ENCODE results near the gene NDUFB2. TPM values are rescaled to one million over a fixed set of nuclear protein-coding genes. Genes with fewer than 3 reads are reported as not detected.

Gene NDUFB2
- total RNA-seq, 1 experiment from 2014 or later = 152 TPM

- no peak overlapping the region for H3K27ac Mint-ChIP-seq
- ATAC-seq (no peak), DNase-seq (ENCODE audit: low spot score) (no peak)
- no peaks in the 10 kb centered on the region for H3K9me3 Mint-ChIP-seq
- ChIA-PET POLR2A (no interaction called here), CTCF (interaction anchor here (0.5 to 0.8 kb wide), 2 partner anchors 107 to 164 kb away, joined by 3 to 4 read pairs; no protein-coding TSS in a partner anchor)
- no peaks in the 10 kb centered on the region for H3K36me3 Mint-ChIP-seq
- H3K4me1 Mint-ChIP-seq = peaks cover 11% of the 10 kb centered on the region
- no peak overlapping the region for H3K4me3 Mint-ChIP-seq
- TF ChIP-seq FOXJ3 (CRISPR knock-in tag; IDR thresholded peaks at IDR 0.05; ENCODE audit: borderline replicate concordance) (no peak), NR2C2 (CRISPR knock-in tag; IDR thresholded peaks at IDR 0.05) (no peak), CBFB (CRISPR knock-in tag; IDR thresholded peaks at IDR 0.05; ENCODE audit: low read depth) (no peak), HMGXB4 (CRISPR knock-in tag; IDR thresholded peaks at IDR 0.05) (no peak), ARID4B (CRISPR knock-in tag; IDR thresholded peaks at IDR 0.05; ENCODE audit: borderline replicate concordance) (no peak), RORB (CRISPR knock-in tag; IDR thresholded peaks at IDR 0.05) (no peak), AR (CRISPR knock-in tag; IDR thresholded peaks at IDR 0.05) (no peak), AFF4 (CRISPR knock-in tag; IDR thresholded peaks at IDR 0.05; ENCODE audit: borderline replicate concordance) (no peak), ZNF425 (CRISPR knock-in tag; conservative IDR thresholded peaks at IDR 0.05) (no peak), GTF2I (CRISPR knock-in tag; conservative IDR thresholded peaks at IDR 0.05) (no peak), NR3C1 (CRISPR knock-in tag; conservative IDR thresholded peaks at IDR 0.05; ENCODE audit: low read depth) (no peak), ESRRA (CRISPR knock-in tag; IDR thresholded peaks at IDR 0.05; ENCODE audit: borderline replicate concordance) (no peak), PRDM15 (CRISPR knock-in tag; IDR thresholded peaks at IDR 0.05) (no peak), USF2 (CRISPR knock-in tag; IDR thresholded peaks at IDR 0.05) (no peak)
- H3K27me3 Mint-ChIP-seq (ENCODE audit: low read depth) = peaks cover 4% of the 10 kb centered on the region; the same call in 1 of the 2 replicates
These were observed 26.1 kb upstream of the NDUFB2 start for GRCh38 chr7:140670343-140670935.

Data from WTC11 (cell line).